GM19238 (cell line): ENCODE measurements around the gene KRT72.

Experiments
- DNase-seq: peaks from one replicate; pipeline ENCODE4 v3.0.0; 2011; ENCODE audit warnings: low spot score; ENCODE audit not compliant: insufficient read length

The KRT72 gene

DNA sequence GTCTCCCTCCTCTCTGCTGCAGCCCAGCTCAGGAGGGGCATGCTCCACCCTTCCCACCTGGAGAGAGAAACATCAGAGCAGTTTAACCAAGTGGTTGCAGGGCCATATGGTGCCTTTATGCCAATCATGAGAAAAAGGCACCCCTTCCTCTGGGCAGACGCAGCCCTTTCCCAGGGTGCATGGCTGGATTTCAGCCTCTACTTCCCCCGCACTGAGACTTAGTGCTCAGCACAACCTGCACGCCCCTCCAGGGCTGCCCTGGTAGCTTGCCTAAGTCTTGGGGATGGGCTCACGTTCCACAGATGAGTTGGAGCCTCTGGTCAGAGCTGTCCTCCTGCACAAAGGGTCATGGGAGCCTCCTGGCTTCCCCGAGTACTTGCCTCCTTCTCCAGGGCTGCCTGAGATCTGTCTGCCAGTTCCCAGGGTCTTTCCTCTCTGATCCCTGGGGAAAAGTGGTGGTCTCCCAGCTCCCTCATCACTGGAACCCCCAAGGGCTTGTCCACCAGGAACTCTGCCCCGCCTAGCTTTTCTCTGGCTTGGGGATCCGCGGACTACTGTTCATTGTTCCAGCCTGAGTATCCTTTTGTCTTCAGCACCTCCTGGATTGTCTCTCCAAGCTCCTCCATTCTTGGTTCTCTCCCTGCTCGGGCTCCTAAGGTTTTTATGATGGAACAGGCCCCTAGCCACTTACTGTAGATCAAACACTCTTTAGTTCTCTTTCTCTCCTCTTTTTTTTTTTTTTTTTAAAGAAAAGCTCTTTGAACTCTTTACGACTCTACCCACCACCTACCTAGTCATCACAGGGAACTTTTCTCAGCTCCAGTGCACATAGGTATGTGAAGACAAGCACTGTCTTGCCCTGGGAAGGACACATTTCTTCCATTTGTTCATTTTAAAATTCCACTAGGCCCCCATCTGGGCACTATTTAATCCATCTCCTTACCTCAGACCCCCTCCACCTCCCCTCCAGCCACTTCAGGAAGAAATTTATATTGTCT lies 21.5 kb downstream of the KRT72 start:
- DNase-seq: no peak

DNA sequence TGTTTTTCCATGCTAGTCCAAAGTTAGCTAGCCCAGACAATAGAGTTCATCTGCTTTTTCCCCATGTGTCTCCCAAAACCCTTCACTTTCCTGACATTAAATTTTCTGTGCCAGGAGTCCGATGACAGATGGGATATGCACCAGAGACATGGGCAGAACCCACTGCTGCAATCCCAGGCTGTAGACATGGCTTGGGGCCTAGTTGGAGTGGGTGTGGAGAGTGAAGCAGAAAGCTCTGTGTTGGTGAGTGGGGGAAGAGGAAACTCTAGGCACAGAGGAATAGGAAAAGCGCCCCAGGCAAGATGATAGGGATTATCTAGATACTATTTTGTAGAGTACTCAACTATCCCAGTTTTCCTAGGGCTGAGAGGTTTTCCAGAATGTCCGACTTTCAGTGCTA lies 22.8 kb downstream of the KRT72 start:
- no peak for DNase-seq

DNA sequence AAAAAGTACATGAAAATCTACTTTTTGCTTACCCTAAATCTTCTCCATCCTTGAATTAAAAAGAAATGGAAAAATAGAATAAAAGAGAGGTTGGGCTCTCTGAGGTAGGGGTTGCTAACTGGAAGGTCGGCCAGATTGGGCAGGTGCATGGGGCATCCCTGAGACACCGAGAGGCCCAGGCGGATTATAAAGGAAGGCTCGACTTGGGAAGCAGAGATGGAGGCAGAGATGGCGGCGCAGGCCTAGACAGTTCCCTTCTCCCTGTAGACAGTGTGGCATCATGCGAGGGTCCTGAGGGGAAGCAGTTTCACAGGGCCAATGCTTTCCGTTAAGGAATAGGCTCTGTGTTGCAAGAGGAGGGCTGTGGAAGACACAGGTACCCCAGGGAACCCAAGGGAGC lies 23.9 kb downstream of the KRT72 start:
- no peak for DNase-seq

DNA sequence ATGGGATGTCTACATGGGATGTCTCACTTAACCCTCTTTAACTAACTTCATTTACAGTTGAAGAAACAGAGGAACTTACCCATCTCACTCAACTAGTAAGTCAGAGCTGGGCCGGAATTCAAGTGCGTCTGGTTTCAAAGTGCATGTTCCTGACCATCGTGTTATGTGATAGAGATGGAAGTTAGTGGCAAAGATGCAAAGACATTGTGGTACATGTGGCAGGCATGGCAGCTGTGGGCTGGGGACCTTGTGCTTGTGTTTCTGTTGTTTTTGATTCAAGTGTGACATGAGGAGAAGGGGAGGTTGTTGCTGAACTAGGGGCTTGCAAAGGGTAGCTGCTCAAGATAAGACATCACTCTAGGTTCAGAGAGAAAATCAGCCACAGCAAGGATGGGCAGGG lies 25.3 kb downstream of the KRT72 start:
- no peak for DNase-seq

DNA sequence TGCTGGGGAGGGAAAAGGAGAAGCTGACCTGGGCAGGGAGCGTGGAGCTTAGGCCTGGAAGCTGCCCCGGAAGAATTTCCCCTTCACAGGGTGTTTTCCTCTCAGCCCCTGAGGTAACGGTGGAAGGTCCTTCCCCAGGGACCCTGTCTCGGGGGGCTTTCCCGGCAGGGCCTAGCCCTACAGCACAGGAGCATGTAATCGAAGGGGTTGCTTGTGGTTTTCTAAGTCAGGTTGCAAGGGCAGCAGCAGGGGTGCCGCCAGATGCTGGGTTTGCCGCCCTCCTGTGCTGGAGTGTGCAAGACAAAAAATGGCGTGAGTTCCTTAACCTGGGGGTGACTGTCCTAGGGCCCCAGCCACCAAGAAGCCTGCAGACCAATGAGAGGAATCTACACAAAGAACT lies 26.0 kb downstream of the KRT72 start:
- no peak for DNase-seq

DNA sequence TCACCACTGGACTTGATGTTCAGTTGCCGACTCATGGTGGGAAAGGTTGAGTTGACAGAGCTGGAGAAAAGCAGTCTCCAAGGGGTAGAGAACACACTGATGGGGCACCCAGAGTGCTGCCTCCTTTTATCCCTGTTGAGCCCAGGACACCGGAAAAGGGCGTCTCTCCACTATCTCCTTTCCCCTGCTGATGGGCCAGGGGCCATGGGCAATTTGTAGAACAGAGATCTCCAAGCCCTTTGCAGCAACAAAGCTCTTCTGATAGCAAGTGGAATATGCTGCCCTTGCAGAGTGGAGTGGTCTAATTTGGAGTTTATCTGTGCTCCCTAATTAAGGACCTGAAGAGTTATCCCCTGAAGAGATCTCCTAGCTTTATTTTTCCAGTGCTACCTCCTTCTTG lies 27.5 kb downstream of the KRT72 start, which contains the start of gene KRT74:
KRT74 (minus strand) TSS at position 101 of the 400 bp plus-strand sequence; CDS start at position 35, 66 bp downstream.
- no peak for DNase-seq

DNA sequence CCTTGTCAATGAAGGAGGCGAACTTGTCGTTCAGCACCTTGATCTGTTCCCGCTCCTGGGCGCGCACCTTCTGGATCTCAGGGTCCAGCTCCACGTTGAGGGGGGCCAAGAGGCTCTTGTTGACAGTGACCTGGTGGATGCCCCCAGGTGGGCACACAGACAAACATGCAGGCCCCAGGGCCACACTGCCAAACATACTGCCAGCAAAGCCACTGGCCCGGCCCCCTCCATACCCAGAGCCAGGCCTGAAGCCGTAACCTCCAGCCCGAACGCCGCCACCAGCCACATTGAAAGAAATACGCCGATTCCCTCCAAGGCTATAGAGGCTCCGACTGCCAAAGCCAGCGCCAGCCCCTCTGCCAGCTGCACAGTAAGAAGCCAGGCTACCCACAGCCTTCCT lies 28.0 kb downstream of the KRT72 start:
- DNase-seq: no peak

DNA sequence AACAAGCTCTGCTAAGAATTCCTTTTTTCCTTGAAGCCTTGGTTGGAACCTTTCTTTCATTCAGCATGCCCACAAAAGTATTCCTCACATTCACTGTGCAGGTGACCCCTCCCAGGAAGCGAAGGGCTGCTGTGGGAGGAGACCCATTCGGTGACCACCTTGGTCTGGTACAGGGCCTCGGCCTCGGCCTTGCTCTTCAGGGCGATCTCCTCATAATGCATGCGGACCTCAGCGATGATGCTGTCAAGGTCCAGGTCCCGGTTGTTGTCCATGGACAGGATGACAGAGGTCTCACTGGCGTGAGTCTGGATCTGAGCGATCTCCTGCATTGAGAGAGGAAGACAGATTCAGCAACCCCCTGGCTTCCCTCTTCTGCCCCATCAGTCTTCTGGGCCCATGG lies 30.8 kb downstream of the KRT72 start:
- no peak for DNase-seq

DNA sequence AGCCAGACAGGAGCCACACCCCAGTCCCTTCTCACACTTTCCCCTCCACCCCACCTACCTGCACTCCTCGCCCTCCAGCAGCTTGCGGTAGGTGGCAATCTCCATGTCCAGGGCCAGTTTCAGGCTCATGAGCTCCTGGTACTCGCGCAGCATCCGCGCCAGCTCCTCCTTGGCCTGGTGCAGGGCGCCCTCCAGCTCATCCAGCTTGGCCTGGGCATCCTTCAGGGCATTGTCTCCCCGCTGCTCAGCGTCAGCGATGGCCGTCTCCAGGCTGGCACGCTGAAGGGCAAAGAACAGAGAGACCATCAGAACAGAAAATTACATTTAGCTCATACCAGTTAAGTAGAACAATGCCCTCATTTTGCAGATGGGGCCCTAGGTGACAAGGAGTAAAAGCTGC lies 33.2 kb downstream of the KRT72 start:
- no peak for DNase-seq

DNA sequence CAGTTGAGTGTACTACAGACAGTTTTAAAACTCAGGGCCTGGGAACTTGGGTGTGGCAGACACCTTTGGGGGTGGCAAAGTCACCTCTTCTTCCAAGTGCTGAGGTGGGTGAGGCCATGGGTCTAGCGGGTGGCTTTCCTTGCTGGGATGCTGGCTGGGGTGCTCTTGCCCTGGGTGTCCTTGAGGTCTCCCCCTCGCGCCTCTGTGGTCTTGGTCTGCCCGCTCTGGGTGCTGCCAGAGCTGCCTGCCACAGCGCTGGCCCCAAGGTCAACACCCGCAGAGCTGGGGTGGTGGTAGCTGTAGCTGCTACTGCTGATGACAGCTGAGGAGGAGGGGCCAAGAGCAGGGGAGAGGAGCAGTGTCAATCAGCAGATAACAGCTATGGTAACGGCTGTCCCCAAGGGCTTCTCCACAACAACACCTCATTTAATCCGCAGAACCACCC lies 34.4 kb downstream of the KRT72 start:
- no peak for DNase-seq

DNA sequence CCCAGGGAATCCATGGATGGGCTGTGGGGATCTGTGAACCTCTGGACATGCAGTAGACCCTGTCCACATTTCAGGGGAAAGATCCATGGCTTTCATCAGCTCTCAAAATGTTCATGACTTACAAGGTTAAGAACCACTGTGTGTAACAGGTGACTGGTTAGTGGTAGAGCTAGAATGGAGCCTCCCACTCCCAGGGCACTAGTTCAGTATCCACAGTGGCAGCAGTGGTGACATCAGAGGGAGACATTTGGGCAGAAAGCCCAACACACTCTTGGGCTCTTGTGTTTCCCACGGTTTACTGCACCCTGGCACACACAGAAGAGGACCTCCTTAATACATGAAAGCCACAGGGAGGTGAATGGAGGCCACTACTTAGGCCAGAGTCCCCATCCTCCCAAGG lies 36.7 kb downstream of the KRT72 start:
- DNase-seq: no peak

DNA sequence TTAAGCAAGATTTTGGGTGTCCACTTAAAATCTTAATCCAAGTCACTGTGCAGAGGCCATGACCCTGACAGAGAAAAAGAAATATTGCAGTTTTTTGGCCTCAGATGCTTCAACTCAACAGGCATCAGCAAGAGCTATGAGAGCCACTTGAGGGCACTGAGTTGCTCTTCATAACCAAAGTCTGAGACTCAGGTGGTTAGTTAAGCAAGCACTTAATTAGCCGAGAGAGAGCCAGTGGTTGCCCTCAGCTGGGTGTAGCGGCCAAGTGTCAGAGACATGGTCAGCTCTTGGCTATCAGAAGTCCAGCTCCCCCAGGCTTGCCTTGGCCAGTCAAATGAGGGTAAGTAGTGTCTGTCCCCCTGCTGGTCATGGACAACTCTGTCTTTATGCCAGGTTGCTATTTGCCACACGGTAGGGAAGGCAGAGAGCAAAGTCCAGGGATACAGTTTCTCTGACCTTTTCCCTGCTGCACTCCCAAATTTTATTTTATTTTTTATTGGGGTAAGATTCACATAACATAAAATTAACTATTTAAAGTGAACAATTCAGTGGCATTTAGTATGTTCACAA lies 39.3 kb downstream of the KRT72 start:
- no peak for DNase-seq

DNA sequence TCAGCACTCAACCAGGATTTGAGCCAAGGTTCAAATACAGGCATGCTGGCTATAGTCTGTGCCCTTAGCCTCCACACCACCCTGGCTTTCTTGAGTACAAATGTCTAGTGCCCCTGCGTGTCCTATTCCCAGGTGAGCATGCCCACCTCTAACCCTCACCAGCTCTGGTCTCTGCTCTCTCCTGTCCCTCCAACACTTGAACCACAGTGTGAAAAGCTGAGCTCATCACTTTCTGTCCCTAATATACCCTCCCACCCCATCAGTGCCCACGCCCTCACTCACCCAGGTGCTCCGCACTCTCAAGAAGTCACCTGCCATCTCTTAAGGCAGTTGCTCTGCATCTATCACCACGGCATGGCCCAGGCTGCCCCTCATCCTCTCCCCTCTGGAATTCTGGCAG lies 41.3 kb downstream of the KRT72 start:
- no peak for DNase-seq

DNA sequence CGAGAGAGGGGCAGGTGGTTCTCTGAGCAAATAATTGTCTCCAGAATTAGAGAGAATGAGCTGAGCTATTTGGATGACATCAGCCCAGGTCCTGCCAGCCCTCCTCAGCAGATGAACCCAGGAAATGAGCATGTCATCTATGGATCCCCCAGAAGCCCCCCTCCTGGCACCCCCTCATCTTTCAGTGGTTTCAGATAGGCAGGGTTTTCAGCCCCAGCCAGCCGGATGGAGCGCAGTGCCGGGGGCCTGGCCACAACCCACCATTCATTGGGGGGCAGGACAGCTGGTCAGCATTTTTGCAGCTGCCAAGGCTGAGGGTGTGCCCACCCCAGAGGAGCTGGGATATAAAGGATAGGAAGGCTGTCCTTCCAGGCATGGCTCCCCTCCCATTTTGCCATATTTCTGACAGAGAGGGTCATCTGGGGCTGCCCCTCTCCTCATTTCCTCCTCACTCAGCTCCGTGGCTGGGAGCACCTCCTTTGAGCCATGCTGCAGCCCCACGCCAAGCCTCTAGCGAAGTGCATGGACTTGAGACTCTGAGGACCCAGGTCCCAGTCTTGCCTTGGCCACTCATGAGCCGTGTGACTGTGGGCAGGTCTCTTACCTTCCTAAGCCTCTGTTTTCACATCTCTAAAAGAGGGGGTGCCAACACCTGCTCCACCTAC lies 42.4 kb downstream of the KRT72 start:
- no peak for DNase-seq

DNA sequence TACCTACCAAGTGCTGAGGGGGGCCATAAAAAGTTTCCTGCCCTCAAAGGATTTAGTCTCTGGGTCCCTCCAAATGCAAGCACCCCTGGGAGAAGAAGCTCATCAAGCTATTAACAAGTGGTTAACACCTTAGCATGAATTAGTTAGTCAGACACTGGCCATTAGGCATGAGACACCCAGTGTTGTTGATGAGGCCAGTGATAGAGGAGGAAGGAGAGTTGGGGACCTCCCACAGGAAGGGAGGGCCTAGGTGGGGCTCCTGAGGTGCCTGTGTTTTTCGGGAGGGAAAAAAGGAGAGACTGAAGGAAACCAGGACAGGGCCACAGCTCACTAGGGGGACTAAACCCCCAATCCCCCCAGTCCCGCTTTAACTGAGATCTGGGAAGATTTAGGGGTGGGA lies 43.8 kb downstream of the KRT72 start:
- DNase-seq: no peak

DNA sequence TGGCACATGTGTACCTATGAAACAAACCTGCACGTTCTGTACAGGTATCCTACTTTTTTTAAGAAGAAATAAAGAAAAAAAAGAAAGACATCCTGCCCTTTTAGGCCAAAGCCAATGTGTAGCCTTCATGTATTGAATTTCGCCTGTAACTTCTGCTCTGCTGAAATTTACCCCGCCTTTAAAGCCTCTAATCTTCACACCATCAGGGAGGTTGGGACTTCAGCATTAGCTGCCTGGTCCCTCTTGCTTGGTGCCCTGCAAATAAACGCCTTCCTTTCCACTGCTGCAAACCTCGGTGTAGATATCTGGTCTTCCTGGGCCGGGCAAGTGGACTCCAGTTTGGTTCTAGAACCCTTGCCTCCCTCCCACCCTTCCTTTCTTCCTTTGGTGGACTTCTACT lies 45.7 kb downstream of the KRT72 start:
- no peak for DNase-seq

DNA sequence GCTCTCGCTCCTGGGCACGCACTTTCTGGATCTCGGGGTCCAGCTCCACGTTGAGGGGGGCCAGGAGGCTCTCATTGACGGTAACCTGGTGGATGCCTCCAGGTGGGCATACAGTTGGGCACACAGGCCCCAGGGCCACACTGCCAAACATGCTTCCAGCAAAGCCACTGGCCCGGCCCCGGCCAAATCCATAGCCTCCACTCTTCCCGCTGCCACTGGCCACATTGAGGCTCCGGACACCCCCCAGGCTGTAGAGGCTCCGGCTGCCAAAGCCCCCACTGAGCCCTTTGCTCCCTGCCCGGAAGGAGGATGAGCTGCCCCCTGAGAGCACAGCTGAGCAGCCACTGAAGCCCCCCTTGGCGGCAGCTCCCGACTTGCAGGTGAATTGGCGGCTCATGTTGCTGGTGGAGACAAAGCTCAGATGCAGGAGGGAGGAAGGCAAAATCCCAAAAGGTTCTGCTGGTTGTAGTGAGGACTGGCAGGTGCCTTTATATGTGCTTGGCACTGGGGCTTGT lies 48.5 kb downstream of the KRT72 start, which contains the start of gene KRT71:
KRT71 (minus strand) TSS at position 465 of the 515 bp plus-strand sequence; CDS start at position 397, 68 bp downstream.
- no peak for DNase-seq

DNA sequence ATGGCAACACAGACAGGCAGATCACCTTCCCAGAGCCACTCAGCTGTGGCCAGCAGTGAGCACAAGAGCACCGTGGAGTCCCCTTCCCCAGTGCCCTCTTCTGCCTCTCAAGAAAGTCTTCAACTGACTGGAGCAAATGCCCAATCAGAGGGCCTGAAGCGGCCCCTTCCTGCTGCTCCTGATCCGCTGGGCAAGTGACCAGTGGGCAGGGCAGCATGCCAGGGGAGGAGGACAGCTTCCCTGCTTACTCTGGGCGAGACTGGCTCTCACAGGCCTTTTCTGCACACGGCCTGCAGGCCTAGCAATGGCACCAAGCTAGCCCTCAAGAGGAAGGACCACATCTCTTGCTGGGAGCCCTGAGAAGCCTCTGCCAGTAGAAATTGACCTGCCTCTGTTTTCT lies 49.2 kb downstream of the KRT72 start:
- DNase-seq: no peak

DNA sequence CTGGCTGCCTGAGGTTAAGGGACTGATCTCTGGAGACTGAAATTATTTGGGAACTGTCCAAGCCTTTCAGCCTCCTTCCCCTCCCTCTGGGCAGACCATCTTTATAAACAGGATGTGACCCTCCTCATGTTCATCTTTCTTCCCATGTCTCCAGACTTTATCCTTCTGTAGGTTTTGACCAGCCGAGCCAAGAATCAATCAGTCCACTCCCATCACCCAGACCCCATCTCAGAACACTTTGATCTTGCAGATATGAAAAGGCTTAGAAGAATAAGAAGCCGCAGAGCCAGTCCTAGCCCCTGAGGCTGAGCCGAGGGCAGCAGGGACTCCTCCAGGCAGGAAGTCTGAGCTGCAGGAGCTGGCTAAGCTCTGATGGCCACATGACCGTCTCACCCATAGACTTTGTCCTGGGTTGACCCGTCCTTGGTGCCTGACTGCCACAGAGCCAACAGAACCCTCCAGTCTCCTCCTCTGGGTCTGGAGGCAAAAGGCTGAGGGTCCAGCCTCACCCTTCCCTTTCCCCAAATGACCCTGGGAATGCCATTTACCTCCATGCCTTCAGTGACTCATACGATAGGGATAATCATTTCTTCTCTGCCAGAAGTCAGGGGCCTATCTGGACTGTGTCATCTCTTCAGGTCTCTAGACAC lies 49.9 kb downstream of the KRT72 start:
- DNase-seq: no peak

DNA sequence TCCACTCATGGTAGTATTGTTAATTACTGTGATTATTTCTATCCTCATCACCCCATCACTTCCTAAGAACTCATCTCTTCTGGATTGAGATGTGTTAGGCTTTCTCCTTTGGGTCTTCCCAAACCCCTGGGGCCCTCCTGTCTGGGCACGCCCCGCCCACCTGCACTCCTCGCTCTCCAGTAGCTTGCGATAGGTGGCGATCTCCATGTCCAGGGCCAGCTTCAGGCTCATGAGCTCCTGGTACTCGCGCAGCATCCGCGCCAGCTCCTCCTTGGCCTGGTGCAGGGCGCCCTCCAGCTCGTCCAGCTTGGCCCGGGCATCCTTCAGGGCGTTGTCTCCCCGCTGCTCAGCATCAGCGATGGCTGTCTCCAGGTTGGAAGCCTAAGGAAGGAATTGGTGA lies 55.1 kb downstream of the KRT72 start:
- no peak for DNase-seq
